ENCODE data around the gene IGF2R.

Gene IGF2R

DNA sequence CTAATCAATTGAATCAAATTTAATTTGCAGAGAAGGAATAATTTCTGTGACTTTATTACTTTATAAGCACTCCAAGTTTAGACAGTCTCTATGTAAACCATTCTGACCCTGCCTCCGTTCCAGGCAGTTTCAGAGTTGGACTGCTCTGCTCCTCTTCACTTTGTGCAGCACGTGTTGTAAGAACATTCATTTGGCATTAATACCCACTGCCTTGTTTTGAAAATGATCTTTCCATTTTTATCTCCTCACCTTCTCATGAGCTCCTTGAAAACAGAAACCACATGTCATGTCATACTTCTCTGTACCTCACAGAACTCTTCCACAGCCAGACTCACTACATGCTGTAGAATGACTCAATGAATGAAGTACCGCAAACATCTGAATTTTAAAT, 178.3 kb downstream of the IGF2R start:
- H3K79me2 ChIP-seq (ENCODE audit: low read length) = no peaks in the 10 kb centered on the region
- H3K9ac ChIP-seq (ENCODE audit: low read length) = no peak overlapping the region
- no peaks in the 10 kb centered on the region for H3K4me1 ChIP-seq (ENCODE audit: low read length)
- H3K9me3 ChIP-seq (replicated peaks; ENCODE audit: insufficient read depth, low read length) = no peaks in the 10 kb centered on the region
- no peaks in the 10 kb centered on the region for H3F3A ChIP-seq (ENCODE audit: insufficient read depth, low read length)
- H3K27me3 ChIP-seq (replicated peaks; ENCODE audit: insufficient read depth, low read length) = no peaks in the 10 kb centered on the region
- no peak overlapping the region for H2AFZ ChIP-seq (ENCODE audit: low read length)
- H3K27ac ChIP-seq (ENCODE audit: low read length) = no peak overlapping the region
- H3K4me3 ChIP-seq (ENCODE audit: low read length) = no peak overlapping the region
- no peak for DNase-seq
- H3K36me3 ChIP-seq (replicated peaks; ENCODE audit: insufficient read depth, low read length) = no peaks in the 10 kb centered on the region
- no peak overlapping the region for H3K4me2 ChIP-seq (ENCODE audit: low read depth, low read length)
- H4K20me1 ChIP-seq (ENCODE audit: insufficient read depth, low read length) = no peaks in the 10 kb centered on the region
- TF ChIP-seq EZH2 (optimal IDR thresholded peaks at IDR 0.05; ENCODE audit: low read depth, low read length) (no peak), EZH2phosphoT487 (IDR thresholded peaks at IDR 0.05; ENCODE audit: low read length) (no peak)
- TF ChIP-seq, protein P1, sequence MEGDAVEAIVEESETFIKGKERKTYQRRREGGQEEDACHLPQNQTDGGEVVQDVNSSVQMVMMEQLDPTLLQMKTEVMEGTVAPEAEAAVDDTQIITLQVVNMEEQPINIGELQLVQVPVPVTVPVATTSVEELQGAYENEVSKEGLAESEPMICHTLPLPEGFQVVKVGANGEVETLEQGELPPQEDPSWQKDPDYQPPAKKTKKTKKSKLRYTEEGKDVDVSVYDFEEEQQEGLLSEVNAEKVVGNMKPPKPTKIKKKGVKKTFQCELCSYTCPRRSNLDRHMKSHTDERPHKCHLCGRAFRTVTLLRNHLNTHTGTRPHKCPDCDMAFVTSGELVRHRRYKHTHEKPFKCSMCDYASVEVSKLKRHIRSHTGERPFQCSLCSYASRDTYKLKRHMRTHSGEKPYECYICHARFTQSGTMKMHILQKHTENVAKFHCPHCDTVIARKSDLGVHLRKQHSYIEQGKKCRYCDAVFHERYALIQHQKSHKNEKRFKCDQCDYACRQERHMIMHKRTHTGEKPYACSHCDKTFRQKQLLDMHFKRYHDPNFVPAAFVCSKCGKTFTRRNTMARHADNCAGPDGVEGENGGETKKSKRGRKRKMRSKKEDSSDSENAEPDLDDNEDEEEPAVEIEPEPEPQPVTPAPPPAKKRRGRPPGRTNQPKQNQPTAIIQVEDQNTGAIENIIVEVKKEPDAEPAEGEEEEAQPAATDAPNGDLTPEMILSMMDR (IDR thresholded peaks at IDR 0.05; ENCODE audit: low read length) = no peak
- H3K9me2 ChIP-seq (replicated peaks; ENCODE audit: insufficient read depth, low read length) = no peaks in the 10 kb centered on the region

DNA sequence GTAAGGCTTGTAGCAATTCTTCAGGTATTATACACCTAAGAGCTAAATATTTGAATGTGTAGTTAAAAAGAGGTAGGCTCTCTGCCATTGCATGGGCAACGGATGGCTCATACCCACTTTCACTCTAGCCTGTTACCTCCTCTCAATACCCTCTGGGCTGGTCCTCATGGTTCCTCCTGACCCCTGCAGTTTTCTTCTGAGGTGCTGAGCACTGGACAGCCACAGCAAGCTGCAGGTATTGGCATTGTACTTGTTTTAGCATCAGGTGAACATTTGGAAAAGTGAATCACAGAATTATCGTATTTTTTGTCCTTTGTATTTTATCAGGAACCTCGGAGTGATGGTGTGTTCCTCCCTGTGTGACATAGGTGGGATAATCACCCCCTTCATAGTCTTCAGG, 185.6 kb downstream of the IGF2R start:
- H3K9me2 ChIP-seq (replicated peaks; ENCODE audit: insufficient read depth, low read length) = no peaks in the 10 kb centered on the region
- H3F3A ChIP-seq (ENCODE audit: insufficient read depth, low read length) = no peaks in the 10 kb centered on the region
- no peaks in the 10 kb centered on the region for H3K79me2 ChIP-seq (ENCODE audit: low read length)
- H3K9ac ChIP-seq (ENCODE audit: low read length) = no peak overlapping the region
- DNase-seq = no peak
- no peaks in the 10 kb centered on the region for H3K4me1 ChIP-seq (ENCODE audit: low read length)
- H2AFZ ChIP-seq (ENCODE audit: low read length) = no peak overlapping the region
- H3K4me2 ChIP-seq (ENCODE audit: low read depth, low read length) = no peak overlapping the region
- H3K36me3 ChIP-seq (replicated peaks; ENCODE audit: insufficient read depth, low read length) = no peaks in the 10 kb centered on the region
- H3K27me3 ChIP-seq (replicated peaks; ENCODE audit: insufficient read depth, low read length) = no peaks in the 10 kb centered on the region
- no peak overlapping the region for H3K27ac ChIP-seq (ENCODE audit: low read length)
- no peaks in the 10 kb centered on the region for H4K20me1 ChIP-seq (ENCODE audit: insufficient read depth, low read length)
- no peaks in the 10 kb centered on the region for H3K9me3 ChIP-seq (replicated peaks; ENCODE audit: insufficient read depth, low read length)
- no peak for TF ChIP-seq EZH2 (optimal IDR thresholded peaks at IDR 0.05; ENCODE audit: low read depth, low read length)
- no peak for TF ChIP-seq EZH2phosphoT487 (IDR thresholded peaks at IDR 0.05; ENCODE audit: low read length)
- no peak overlapping the region for H3K4me3 ChIP-seq (ENCODE audit: low read length)

DNA sequence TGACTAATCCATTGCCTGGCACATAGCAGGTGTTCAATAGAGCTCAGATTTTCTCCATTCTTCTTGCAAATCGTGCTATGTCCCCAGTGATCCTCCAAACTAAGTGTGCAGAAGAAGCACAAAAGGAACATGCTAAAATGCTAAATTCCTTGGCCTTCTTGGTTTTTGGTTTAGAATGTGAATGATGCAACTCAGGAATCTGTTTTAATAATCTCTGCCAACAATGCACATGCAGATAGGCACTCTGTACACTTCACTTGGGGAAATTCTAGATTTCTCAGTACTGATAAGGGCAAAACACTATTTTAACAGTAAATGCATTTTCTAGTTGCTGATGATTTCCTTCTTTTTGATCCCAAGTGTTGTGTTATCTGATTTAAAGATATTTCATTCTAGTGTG, 188.0 kb downstream of the IGF2R start:
- Histone ChIP-seq H3F3A (ENCODE audit: insufficient read depth, low read length) (no peaks in the 10 kb centered on the region), H3K9me2 (replicated peaks; ENCODE audit: insufficient read depth, low read length) (no peaks in the 10 kb centered on the region), H3K27ac (ENCODE audit: low read length) (no peak overlapping the region), H3K4me3 (ENCODE audit: low read length) (no peak overlapping the region), H3K9ac (ENCODE audit: low read length) (no peak overlapping the region), H3K27me3 (replicated peaks; ENCODE audit: insufficient read depth, low read length) (no peaks in the 10 kb centered on the region), H3K4me1 (ENCODE audit: low read length) (no peaks in the 10 kb centered on the region), H3K4me2 (ENCODE audit: low read depth, low read length) (no peak overlapping the region), H3K36me3 (replicated peaks; ENCODE audit: insufficient read depth, low read length) (no peaks in the 10 kb centered on the region), H2AFZ (ENCODE audit: low read length) (no peak overlapping the region), H3K9me3 (replicated peaks; ENCODE audit: insufficient read depth, low read length) (no peaks in the 10 kb centered on the region), H4K20me1 (ENCODE audit: insufficient read depth, low read length) (no peaks in the 10 kb centered on the region), H3K79me2 (ENCODE audit: low read length) (no peaks in the 10 kb centered on the region)
- DNase-seq = no peak
- no peak for TF ChIP-seq EZH2 (optimal IDR thresholded peaks at IDR 0.05; ENCODE audit: low read depth, low read length)
- TF ChIP-seq, protein P1 (IDR thresholded peaks at IDR 0.05; ENCODE audit: low read length) = no peak
- TF ChIP-seq EZH2phosphoT487 (IDR thresholded peaks at IDR 0.05; ENCODE audit: low read length) = no peak

DNA sequence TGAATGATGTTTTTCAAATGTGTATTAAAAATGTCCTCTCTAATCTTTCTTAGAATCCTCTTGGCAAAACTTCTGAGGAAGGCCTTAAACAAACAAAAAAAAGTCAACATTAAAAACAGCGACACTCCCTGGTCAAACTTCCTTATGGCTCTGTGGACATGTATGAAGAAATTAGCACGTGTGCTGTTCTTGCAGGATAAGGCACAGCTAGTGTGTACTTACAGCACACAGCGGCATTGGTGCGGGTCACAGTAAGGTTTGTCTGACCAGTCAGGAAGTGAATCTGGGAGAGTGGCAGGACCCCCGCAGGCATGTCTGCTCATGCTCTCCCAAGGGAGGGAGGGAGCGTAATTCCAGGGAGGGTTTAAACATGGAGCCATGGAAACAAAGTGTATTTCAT, 191.6 kb downstream of the IGF2R start:
- DNase-seq = no peak
- Histone ChIP-seq H2AFZ (ENCODE audit: low read length) (no peak overlapping the region), H3K27ac (ENCODE audit: low read length) (no peak overlapping the region), H3K27me3 (replicated peaks; ENCODE audit: insufficient read depth, low read length) (no peaks in the 10 kb centered on the region), H3K4me1 (ENCODE audit: low read length) (no peaks in the 10 kb centered on the region), H3K9ac (ENCODE audit: low read length) (no peak overlapping the region), H3F3A (ENCODE audit: insufficient read depth, low read length) (no peaks in the 10 kb centered on the region), H3K36me3 (replicated peaks; ENCODE audit: insufficient read depth, low read length) (no peaks in the 10 kb centered on the region), H4K20me1 (ENCODE audit: insufficient read depth, low read length) (no peaks in the 10 kb centered on the region), H3K9me3 (replicated peaks; ENCODE audit: insufficient read depth, low read length) (no peaks in the 10 kb centered on the region), H3K4me2 (ENCODE audit: low read depth, low read length) (no peak overlapping the region), H3K9me2 (replicated peaks; ENCODE audit: insufficient read depth, low read length) (no peaks in the 10 kb centered on the region), H3K4me3 (ENCODE audit: low read length) (no peak overlapping the region), H3K79me2 (ENCODE audit: low read length) (no peaks in the 10 kb centered on the region)
- TF ChIP-seq EZH2phosphoT487 (IDR thresholded peaks at IDR 0.05; ENCODE audit: low read length) (no peak), EZH2 (optimal IDR thresholded peaks at IDR 0.05; ENCODE audit: low read depth, low read length) (no peak)
- TF ChIP-seq, protein P1 (IDR thresholded peaks at IDR 0.05; ENCODE audit: low read length) = no peak

All from MM.1S (cell line).